Left ventricle myocardium superior (tissue), 1 donor: ENCODE results near the gene TCF3. TPM values are rescaled to one million over a fixed set of nuclear protein-coding genes. Genes with fewer than 3 reads are reported as not detected.

Source experiments
- total RNA-seq: library from RNA; stranded (reverse); fragmentation: NEBNext Ultra II Directional; extraction: Animal tissue kit (Norgen Biotek cat#: 25700); gene quantifications from one replicate; pipeline ENCODE4 v1.2.1, GENCODE V29; 2021
- donor health status: DM: no; HTN: yes; CAD: no; lungs with severe emphysema.

The TCF3 gene
- total RNA-seq, 1 donor from 2014 or later, result 20.7 TPM

Other genes starting within 250 kb of the TCF3 start
- 96.7 TPM for gene DAZAP1, start 245.0 kb downstream of the TCF3 start, total RNA-seq
- gene RPS15, start 214.2 kb downstream of the TCF3 start, total RNA-seq, result 625 TPM
- 0.17 TPM for gene APC2, start 202.5 kb downstream of the TCF3 start, total RNA-seq
- 16.2 TPM for gene C19orf25, start 173.4 kb downstream of the TCF3 start, total RNA-seq
- gene PCSK4, start 162.3 kb downstream of the TCF3 start, total RNA-seq, result 2.8 TPM
- gene REEP6, start 161.4 kb downstream of the TCF3 start, total RNA-seq, result 0.72 TPM
- 20.5 TPM for gene ADAMTSL5, start 139.6 kb downstream of the TCF3 start, total RNA-seq
- gene PLK5, start 128.5 kb downstream of the TCF3 start, total RNA-seq, result not detected
- 8.0 TPM for gene MEX3D, start 84.3 kb downstream of the TCF3 start, total RNA-seq
- 59.0 TPM for gene MBD3, start 59.8 kb downstream of the TCF3 start, total RNA-seq
- 1,120 TPM for gene UQCR11, start 47.2 kb downstream of the TCF3 start, total RNA-seq
- not detected for gene ONECUT3, start 100.9 kb upstream of the TCF3 start, total RNA-seq
- 0.89 TPM for gene ATP8B3, start 159.7 kb upstream of the TCF3 start, total RNA-seq
- gene REXO1, start 195.9 kb upstream of the TCF3 start, total RNA-seq, result 16.0 TPM
- gene KLF16, start 211.0 kb upstream of the TCF3 start, total RNA-seq, result 9.8 TPM
- 64.4 TPM for gene ABHD17A, start 232.9 kb upstream of the TCF3 start, total RNA-seq